HG03439 (cell line): ENCODE results near the gene SVIL.
"Not testable (repeated sequence)": the region's sequence is repeated elsewhere in the genome, so short reads cannot be mapped to it uniquely, and the experiment has no call there.

Source experiments
- ATAC-seq: cut with Tn5 transposase; IDR thresholded peaks from one replicate; pipeline ENCODE4 v1.9.1; 2021; ENCODE audit warnings: mild to moderate bottlenecking, moderate library complexity; ENCODE audit not compliant: unreplicated experiment

The SVIL gene

GRCh38 chr10:29607576-29607975 is 27.2 kb downstream of the SVIL start:
- no peak for ATAC-seq

- not testable (repeated sequence) for ATAC-seq
Measured at GRCh38 chr10:29606693-29607092, 28.1 kb downstream of the SVIL start.

GRCh38 chr10:29604291-29604825 is 30.4 kb downstream of the SVIL start:
- ATAC-seq, result no peak

- no peak for ATAC-seq
Measured at GRCh38 chr10:29603223-29603896, 31.4 kb downstream of the SVIL start.

- ATAC-seq, result no peak
Measured at GRCh38 chr10:29600821-29601220, 34.0 kb downstream of the SVIL start.

- no peak for ATAC-seq
Measured at GRCh38 chr10:29600067-29600466, 34.7 kb downstream of the SVIL start.

GRCh38 chr10:29598851-29599311 is 35.9 kb downstream of the SVIL start:
- no peak for ATAC-seq

- no peak for ATAC-seq
Measured at GRCh38 chr10:29596826-29597225, 37.9 kb downstream of the SVIL start.

- ATAC-seq, result no peak
Measured at GRCh38 chr10:29596356-29596755, 38.4 kb downstream of the SVIL start.

- no peak for ATAC-seq
Measured at GRCh38 chr10:29595636-29596225, 39.0 kb downstream of the SVIL start.

- no peak for ATAC-seq
Measured at GRCh38 chr10:29595146-29595545, 39.6 kb downstream of the SVIL start.

- ATAC-seq, result no peak
Measured at GRCh38 chr10:29591651-29591968, 43.2 kb downstream of the SVIL start.

- no peak for ATAC-seq
Measured at GRCh38 chr10:29590915-29591650, 43.7 kb downstream of the SVIL start.

- ATAC-seq, result no peak
Measured at GRCh38 chr10:29588629-29589421, 45.9 kb downstream of the SVIL start.

- not testable (repeated sequence) for ATAC-seq
Measured at GRCh38 chr10:29587750-29588628, 46.8 kb downstream of the SVIL start.

- ATAC-seq, result not testable (repeated sequence)
Measured at GRCh38 chr10:29587102-29587749, 47.5 kb downstream of the SVIL start.

- no peak for ATAC-seq
Measured at GRCh38 chr10:29586509-29586908, 48.3 kb downstream of the SVIL start.

- no peak for ATAC-seq
Measured at GRCh38 chr10:29585488-29585976, 49.2 kb downstream of the SVIL start.

GRCh38 chr10:29584436-29584835 is 50.3 kb downstream of the SVIL start:
- no peak for ATAC-seq
